Lower lobe of right lung (tissue), 2 donors: Measurements from ENCODE around the gene TP53I11. TPM values are rescaled to one million over a fixed set of nuclear protein-coding genes. Genes with fewer than 3 reads are reported as not detected.

Source experiments
- ATAC-seq, 2 donors: fragments of 200-7000 bp; cut with Tn5 transposase; one replicate each; pipeline ENCODE4 v1.9.1; 2020 to 2022; ENCODE audit warnings: mild to moderate bottlenecking in 2 of 2, moderate library complexity in 2 of 2
- DNase-seq: peaks from one replicate; pipeline ENCODE4 v3.0.0-alpha.2; 2020
- H3K27ac ChIP-seq: fragments of 200-600 bp; one replicate; pipeline ENCODE4 v1.8.0; 2022
- H3K27me3 ChIP-seq: fragments of 200-600 bp; one replicate; pipeline ENCODE4 v1.8.0; 2022; ENCODE audit warnings: low read depth
- H3K36me3 ChIP-seq: fragments of 200-600 bp; one replicate; pipeline ENCODE4 v1.8.0; 2022; ENCODE audit warnings: mild to moderate bottlenecking
- H3K4me1 ChIP-seq: fragments of 200-600 bp; one replicate; pipeline ENCODE4 v1.8.0; 2022
- H3K4me3 ChIP-seq: fragments of 200-600 bp; one replicate; pipeline ENCODE4 v1.8.0; 2022; ENCODE audit warnings: mild to moderate bottlenecking
- H3K9me3 ChIP-seq: fragments of 200-600 bp; one replicate; pipeline ENCODE4 v1.8.0; 2022
- CTCF ChIP-seq: fragments of 200-600 bp; IDR thresholded peaks from one replicate; pipeline ENCODE4 v1.8.0; 2022; ENCODE audit warnings: antibody characterized with exemption, mild to moderate bottlenecking
- intact Hi-C: fragments of 100-400 bp; cut with DNase I; formaldehyde crosslinking; loops from one replicate; pipeline ENCODE4 v1.11.0; 2022
- total RNA-seq: library from RNA; stranded (reverse); fragmentation: NEBNext Ultra II Directional; extraction: Animal tissue kit (Norgen Biotek cat#: 25700); gene quantifications from one replicate; pipeline ENCODE4 v1.2.1, GENCODE V29; 2021
- donor health status: DM: no; HTN: yes; CAD: no; lungs with severe emphysema.

The TP53I11 gene
- total RNA-seq, 1 donor from 2014 or later: 103 TPM

GRCh38 chr11:44940835-44941234, 9.8 kb downstream of the TP53I11 start:
- Histone ChIP-seq H3K4me3 (no peak overlapping the region), H3K27me3 (no peaks in the 10 kb centered on the region), H3K27ac (no peak overlapping the region), H3K36me3 (peaks cover 26% of the 10 kb centered on the region), H3K9me3 (no peaks in the 10 kb centered on the region), H3K4me1 (peaks cover 45% of the 10 kb centered on the region)
- intact Hi-C loops: no loop called here
- TF ChIP-seq CTCF: no peak
- ATAC-seq: no peak
- DNase-seq: no peak

- intact Hi-C loops: no loop called here
- no peak overlapping the region for H3K27ac ChIP-seq
- no peaks in the 10 kb centered on the region for H3K27me3 ChIP-seq
- no peaks in the 10 kb centered on the region for H3K9me3 ChIP-seq
- H3K4me3 ChIP-seq: no peak overlapping the region
- no peak for TF ChIP-seq CTCF
- peaks cover 42% of the 10 kb centered on the region for H3K4me1 ChIP-seq
- no peak for DNase-seq
- no peak for ATAC-seq
- peaks cover 26% of the 10 kb centered on the region for H3K36me3 ChIP-seq
Observed at GRCh38 chr11:44940404-44940803, 10.3 kb downstream of the TP53I11 start.

- H3K9me3 ChIP-seq: no peaks in the 10 kb centered on the region
- peak; percentile 13 for TF ChIP-seq CTCF
- ATAC-seq (no peak), DNase-seq (no peak)
- H3K27ac ChIP-seq: no peak overlapping the region
- H3K4me3 ChIP-seq: no peak overlapping the region
- H3K27me3 ChIP-seq: no peaks in the 10 kb centered on the region
- peaks cover 32% of the 10 kb centered on the region for H3K36me3 ChIP-seq
- intact Hi-C loops: loop anchor here (5.0 kb wide), 1 partner anchor 162 kb away; no protein-coding TSS in a partner anchor
- peaks cover 38% of the 10 kb centered on the region for H3K4me1 ChIP-seq
Observed at GRCh38 chr11:44939673-44940395, 10.8 kb downstream of the TP53I11 start.

- Histone ChIP-seq H3K9me3 (no peaks in the 10 kb centered on the region), H3K4me1 (peaks cover 23% of the 10 kb centered on the region), H3K4me3 (no peak overlapping the region), H3K36me3 (peaks cover 41% of the 10 kb centered on the region), H3K27me3 (no peaks in the 10 kb centered on the region), H3K27ac (no peak overlapping the region)
- no peak for DNase-seq
- TF ChIP-seq CTCF: no peak
- ATAC-seq: no peak
- intact Hi-C loops: loop anchor here (5.0 kb wide), 1 partner anchor 164 kb away; no protein-coding TSS in a partner anchor
Observed at GRCh38 chr11:44938066-44938691, 12.5 kb downstream of the TP53I11 start.

GRCh38 chr11:44936951-44937543, 13.6 kb downstream of the TP53I11 start:
- no peak for TF ChIP-seq CTCF
- Histone ChIP-seq H3K4me1 (peaks cover 15% of the 10 kb centered on the region), H3K27me3 (no peaks in the 10 kb centered on the region), H3K9me3 (no peaks in the 10 kb centered on the region), H3K36me3 (peaks cover 41% of the 10 kb centered on the region), H3K27ac (no peak overlapping the region), H3K4me3 (no peak overlapping the region)
- ATAC-seq: no peak
- intact Hi-C loops: loop anchor here (5.0 kb wide), 1 partner anchor 165 kb away; no protein-coding TSS in a partner anchor
- DNase-seq: no peak
